IMR-90 (cell line): ENCODE measurements around the gene PDE4DIP. TPM values are rescaled to one million over a fixed set of nuclear protein-coding genes. Genes with fewer than 3 reads are reported as not detected.
"Not testable (repeated sequence)": the region's sequence is repeated elsewhere in the genome, so short reads cannot be mapped to it uniquely, and the experiment has no call there.

Experiments used
- ATAC-seq: fragments of 200-7000 bp; cut with Tn5 transposase; 2 replicates; pipeline ENCODE4 v1.9.1; 2020; ENCODE audit warnings: low read depth, mild to moderate bottlenecking, moderate library complexity
- BruUV-seq: library from RNA; stranded (reverse); fragments of 400-500 nt; replicated peaks from 2 replicates; lab custom pipeline; 2021; lab: Mats Ljungman, UMichigan
- CTCF ChIA-PET: fragments of 300-600 bp; formaldehyde crosslinking; extraction: SDS; loops from one replicate; lab custom pipeline; 2021; ENCODE audit warnings: antibody characterized with exemption; lab: Yijun Ruan, JAX
- POLR2A ChIA-PET: fragments of 300-600 bp; sonication (Branson Sonifier 250); formaldehyde crosslinking; loops from one replicate; lab custom pipeline; 2022; ENCODE audit warnings: antibody characterized with exemption; ENCODE audit not compliant: unreplicated experiment; lab: Charles Lee
- DNase-seq: peaks from one replicate; pipeline ENCODE4 v3.0.0; 2013
- H2AFZ ChIP-seq: replicated peaks from 2 replicates; pipeline ENCODE3; 2013; ENCODE audit warnings: low read length, mild to moderate bottlenecking; ENCODE audit not compliant: poor library complexity
- H2AK5ac ChIP-seq: 2 replicates; pipeline ENCODE4 v1.6.1; 2013; ENCODE audit warnings: low read depth, low read length, inconsistent platforms
- H2AK9ac ChIP-seq: replicated peaks from 2 replicates; pipeline ENCODE3; 2013; ENCODE audit warnings: mild to moderate bottlenecking, low read depth, low read length, moderate library complexity; ENCODE audit not compliant: poor library complexity
- H2BK120ac ChIP-seq: 2 replicates; pipeline ENCODE4 v1.6.1; 2013; ENCODE audit warnings: low read depth, low read length, inconsistent platforms
- H2BK15ac ChIP-seq: 3 replicates; pipeline ENCODE4 v1.6.1; 2013; ENCODE audit warnings: low read depth, low read length, inconsistent platforms
- H2BK20ac ChIP-seq: 2 replicates; pipeline ENCODE4 v1.6.1; 2013; ENCODE audit warnings: low read depth, mild to moderate bottlenecking, inconsistent platforms, low read length, moderate library complexity
- H2BK5ac ChIP-seq: 2 replicates; pipeline ENCODE4 v1.6.1; 2013; ENCODE audit warnings: mild to moderate bottlenecking, low read depth, low read length, inconsistent platforms; ENCODE audit not compliant: poor library complexity, severe bottlenecking
- H3K14ac ChIP-seq: replicated peaks from 2 replicates; pipeline ENCODE4 v1.6.1; 2013; ENCODE audit warnings: low read depth, low read length, inconsistent platforms
- H3K18ac ChIP-seq: 2 replicates; pipeline ENCODE4 v1.6.1; 2013; ENCODE audit warnings: low read depth, low read length, control low read depth
- H3K23ac ChIP-seq: 2 replicates; pipeline ENCODE4 v1.6.1; 2013; ENCODE audit warnings: low read depth, low read length, inconsistent platforms
- H3K27ac ChIP-seq: 2 replicates; pipeline ENCODE4 v1.5.1; 2013; ENCODE audit warnings: mild to moderate bottlenecking, control low read depth, low read length; ENCODE audit not compliant: insufficient read depth
- H3K27me3 ChIP-seq: 2 replicates; pipeline ENCODE4 v1.6.1; 2013; ENCODE audit warnings: low read length; ENCODE audit not compliant: control insufficient read depth, insufficient read depth
- H3K36me3 ChIP-seq: 2 replicates; pipeline ENCODE4 v1.6.1; 2013; ENCODE audit warnings: low read length, mixed read lengths; ENCODE audit not compliant: control insufficient read depth, insufficient read depth
- H3K4ac ChIP-seq: 2 replicates; pipeline ENCODE4 v1.6.1; 2013; ENCODE audit warnings: low read depth, low read length, inconsistent platforms
- H3K4me1 ChIP-seq: 2 replicates; pipeline ENCODE4 v1.6.1; 2013; ENCODE audit warnings: low read length, mixed read lengths; ENCODE audit not compliant: control insufficient read depth, insufficient read depth
- H3K4me2 ChIP-seq: 2 replicates; pipeline ENCODE4 v1.6.1; 2013; ENCODE audit warnings: low read depth, mild to moderate bottlenecking, control low read depth, low read length, moderate library complexity
- H3K4me3 ChIP-seq: 2 replicates; pipeline ENCODE4 v1.5.1; 2013; ENCODE audit warnings: low read depth, mild to moderate bottlenecking, control low read depth, low read length, moderate library complexity; ENCODE audit not compliant: insufficient read depth
- H3K56ac ChIP-seq: 2 replicates; pipeline ENCODE4 v1.6.1; 2013; ENCODE audit warnings: low read length, inconsistent platforms; ENCODE audit not compliant: insufficient read depth; ENCODE audit errors: extremely low read depth
- H3K79me1 ChIP-seq, 2 experiments: 2 replicates each; pipeline ENCODE4 v1.6.1; 2013; ENCODE audit warnings: low read length in 2 of 2, inconsistent platforms in 1 of 2, low read depth in 1 of 2
- H3K9ac ChIP-seq: 2 replicates; pipeline ENCODE4 v1.6.1; 2013; ENCODE audit warnings: low read depth, low read length, control low read depth
- H3K9me1 ChIP-seq: 2 replicates; pipeline ENCODE4 v1.6.1; 2013; ENCODE audit warnings: low read length, inconsistent platforms; ENCODE audit not compliant: insufficient read depth
- H3K9me3 ChIP-seq: 2 replicates; pipeline ENCODE4 v1.6.1; 2013; ENCODE audit warnings: low read length; ENCODE audit not compliant: control insufficient read depth, insufficient read depth
- H4K20me1 ChIP-seq: 2 replicates; pipeline ENCODE4 v1.6.1; 2013; ENCODE audit warnings: low read length, inconsistent platforms; ENCODE audit not compliant: insufficient read depth
- H4K5ac ChIP-seq: 2 replicates; pipeline ENCODE4 v1.6.1; 2013; ENCODE audit warnings: mild to moderate bottlenecking, low read depth, low read length, control low read depth
- H4K8ac ChIP-seq, 2 experiments: 2 replicates each; pipeline ENCODE4 v1.6.1; 2013; ENCODE audit warnings: low read depth in 2 of 2, low read length in 2 of 2, control low read depth in 1 of 2, inconsistent platforms in 1 of 2
- H4K91ac ChIP-seq: 2 replicates; pipeline ENCODE4 v1.6.1; 2013; ENCODE audit warnings: low read depth, low read length, inconsistent platforms; ENCODE audit not compliant: insufficient read depth
- WGBS, 2 experiments: methylation state at CpG; one replicate each; pipeline versions ENCODE4 v1.1.5 to v1.1.7; 2013; ENCODE audit warnings: missing lambda C conversion rate in 2 of 2; ENCODE audit not compliant: insufficient read length in 1 of 2; ENCODE audit errors: extremely low coverage in 2 of 2; 5-methylcytosine and 5-hydroxymethylcytosine counted together
- dilution Hi-C: fragments of 300-500 bp; cut with HindIII; formaldehyde crosslinking; loops from one replicate; pipeline ENCODE4 v1.14.3; 2018; ENCODE audit warnings: low sequenced_read_pairs; ENCODE audit not compliant: unreplicated experiment
- in situ Hi-C: fragments of 300-500 bp; cut with MboI; formaldehyde crosslinking; loops from 3 replicates; pipeline ENCODE4 v1.14.3; 2019; ENCODE audit warnings: low sequenced_read_pairs, inconsistent platforms, mixed read lengths
- intact Hi-C: fragments of 100-400 bp; cut with micrococcal nuclease; formaldehyde crosslinking; loops from 2 replicates; pipeline ENCODE4 v1.10.0; 2022
- polyA plus RNA-seq, 3 experiments: library from polyadenylated mRNA; depleted of rRNA; stranded (reverse); fragments of >200 nt; gene quantifications; 2 replicates each; pipeline ENCODE4 v1.2.3, GENCODE V29; 2012; ENCODE audit warnings: low replicate concordance in 1 of 3
- total RNA-seq: library from RNA; depleted of rRNA; stranded (reverse); fragments of >200 nt; gene quantifications from 2 replicates; pipeline ENCODE4 v1.2.3, GENCODE V29; 2012

Gene PDE4DIP
- total and polyA plus RNA-seq, 2 of the 4 experiments (the other 2 are of a cell fraction): 36.7 to 74.4 TPM

GRCh38 chr1:148829365-148829764 is 14.9 kb upstream of the PDE4DIP start:
- H3K36me3 ChIP-seq, H2AK9ac ChIP-seq, H2BK120ac ChIP-seq, H3K56ac ChIP-seq, H4K8ac ChIP-seq, H3K9me3 ChIP-seq, DNase-seq, intact Hi-C loops, H3K14ac ChIP-seq, H2BK5ac ChIP-seq, H3K79me1 ChIP-seq, H3K18ac ChIP-seq, dilution Hi-C loops, H2BK15ac ChIP-seq, H3K23ac ChIP-seq, CTCF ChIA-PET, BruUV-seq, H3K9me1 ChIP-seq, H3K27me3 ChIP-seq, H2AFZ ChIP-seq, in situ Hi-C loops, POLR2A ChIA-PET, H3K4me1 ChIP-seq, H3K4ac ChIP-seq, H3K27ac ChIP-seq, H3K9ac ChIP-seq, H4K20me1 ChIP-seq, H2AK5ac ChIP-seq, ATAC-seq, H4K91ac ChIP-seq, H4K5ac ChIP-seq, H3K4me2 ChIP-seq, H3K4me3 ChIP-seq, H2BK20ac ChIP-seq: not testable (repeated sequence)
- no CpG with 5 or more reads among the region's 3 CpGs for WGBS, 2 experiments

- H4K91ac ChIP-seq, H3K18ac ChIP-seq, H4K8ac ChIP-seq, H3K4me1 ChIP-seq, H4K5ac ChIP-seq, H3K23ac ChIP-seq, H2BK5ac ChIP-seq, H2BK15ac ChIP-seq, H3K4me3 ChIP-seq, H3K9me3 ChIP-seq, H3K79me1 ChIP-seq, H3K9ac ChIP-seq, H3K4me2 ChIP-seq, H3K56ac ChIP-seq, H2BK120ac ChIP-seq, DNase-seq, in situ Hi-C loops, H3K4ac ChIP-seq, H3K27ac ChIP-seq, intact Hi-C loops, POLR2A ChIA-PET, H3K36me3 ChIP-seq, CTCF ChIA-PET, H3K9me1 ChIP-seq, BruUV-seq, dilution Hi-C loops, H2AK9ac ChIP-seq, H2AFZ ChIP-seq, H3K27me3 ChIP-seq, H3K14ac ChIP-seq, H2AK5ac ChIP-seq, H2BK20ac ChIP-seq, H4K20me1 ChIP-seq: not testable (repeated sequence)
- peak; percentile 22; the same call in 1 of the 2 replicates for ATAC-seq
- no CpG with 5 or more reads among the region's 1 CpG for WGBS, 2 experiments
These were observed 3.0 kb upstream of the PDE4DIP start for GRCh38 chr1:148841262-148841661.
